Hematopoietic multipotent progenitor cell treated with erythropoietin and hydrocortisone succinate and interleukin-3 and kit ligand, for 4 days (in vitro differentiated cells): ENCODE results near the gene NMNAT2.

ENCODE experiments used
- DNase-seq: peaks from one replicate; pipeline ENCODE4 v3.0.0-alpha.2; 2015

NMNAT2 gene

DNA sequence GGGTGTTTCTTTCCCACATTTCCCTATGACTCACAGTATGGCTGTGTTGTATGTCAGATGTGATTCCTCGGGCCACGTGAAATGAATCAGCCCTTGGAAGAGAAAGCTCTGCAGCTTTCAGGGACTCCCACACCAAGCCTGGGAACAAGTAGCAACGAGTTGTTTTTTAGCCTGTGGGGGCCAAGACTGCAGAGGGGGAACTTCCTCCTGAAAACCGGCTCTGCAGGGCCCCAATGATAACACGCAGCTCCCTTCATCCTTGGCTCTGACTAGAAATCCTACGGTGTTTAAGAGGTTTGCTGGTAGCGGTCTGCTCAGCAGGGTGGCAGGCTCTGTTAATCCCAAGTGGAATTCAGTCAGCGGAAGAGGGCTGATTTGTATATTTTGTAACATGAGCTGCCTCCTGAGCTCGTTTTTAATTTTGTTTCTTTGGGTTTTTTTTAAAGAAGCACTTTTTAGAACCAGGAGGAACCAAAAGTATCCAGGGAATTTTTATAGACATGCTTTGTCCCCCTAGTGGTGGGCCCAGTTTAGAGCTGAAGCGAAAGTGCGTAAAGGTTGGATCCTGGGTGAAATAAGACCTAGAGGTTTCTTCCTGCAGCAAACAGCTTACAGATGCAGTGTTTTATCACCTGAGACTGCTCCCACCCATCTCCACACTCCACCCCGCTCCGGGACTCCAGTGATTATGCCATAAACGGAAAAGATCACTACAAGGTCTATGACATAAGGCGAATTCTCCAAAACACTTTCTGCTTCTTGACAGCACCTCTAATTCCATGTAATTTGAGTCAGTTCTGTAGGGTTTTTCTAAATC, 183.3 kb downstream of the NMNAT2 start:
- DNase-seq: peak; percentile 28

GRCh38 chr1:183233113-183233512, 185.1 kb downstream of the NMNAT2 start:
- DNase-seq: no peak

- DNase-seq: no peak
Observed at GRCh38 chr1:183231545-183231944, 186.6 kb downstream of the NMNAT2 start.

- no peak for DNase-seq
Observed at GRCh38 chr1:183230413-183230812, 187.8 kb downstream of the NMNAT2 start.

DNA sequence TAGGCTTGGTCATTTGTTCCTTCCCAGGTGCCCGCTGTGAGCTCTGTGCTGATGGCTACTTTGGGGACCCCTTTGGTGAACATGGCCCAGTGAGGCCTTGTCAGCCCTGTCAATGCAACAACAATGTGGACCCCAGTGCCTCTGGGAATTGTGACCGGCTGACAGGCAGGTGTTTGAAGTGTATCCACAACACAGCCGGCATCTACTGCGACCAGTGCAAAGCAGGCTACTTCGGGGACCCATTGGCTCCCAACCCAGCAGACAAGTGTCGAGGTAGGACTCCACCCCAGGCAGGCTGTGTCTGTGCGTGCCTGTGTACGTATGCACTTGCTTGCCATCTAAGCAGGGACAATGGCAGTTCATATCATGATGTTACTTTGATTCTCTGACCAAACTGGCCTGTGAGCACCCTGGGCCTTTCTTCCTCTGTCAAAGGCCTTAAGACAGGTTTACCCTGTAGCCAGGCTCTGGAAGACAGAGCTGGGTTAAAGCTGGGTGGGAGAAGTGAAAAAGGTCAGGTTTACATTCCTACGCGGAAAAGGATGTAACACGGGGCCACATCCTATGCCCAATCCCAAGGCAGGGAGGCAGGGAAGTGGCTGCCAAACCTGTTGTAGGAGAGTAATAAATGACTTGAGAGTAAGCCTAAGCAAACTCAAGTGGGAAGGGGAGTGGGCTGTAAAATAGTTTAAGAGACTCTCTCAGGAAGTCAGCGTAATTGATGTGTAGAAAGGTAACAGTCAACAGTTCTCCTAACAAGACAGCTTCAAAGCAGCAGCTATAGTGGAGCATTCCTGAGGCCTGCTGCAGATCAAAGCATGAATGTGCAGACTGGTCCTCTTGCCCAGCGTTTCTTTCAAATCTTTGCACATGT, 189.6 kb downstream of the NMNAT2 start:
- no peak for DNase-seq

DNA sequence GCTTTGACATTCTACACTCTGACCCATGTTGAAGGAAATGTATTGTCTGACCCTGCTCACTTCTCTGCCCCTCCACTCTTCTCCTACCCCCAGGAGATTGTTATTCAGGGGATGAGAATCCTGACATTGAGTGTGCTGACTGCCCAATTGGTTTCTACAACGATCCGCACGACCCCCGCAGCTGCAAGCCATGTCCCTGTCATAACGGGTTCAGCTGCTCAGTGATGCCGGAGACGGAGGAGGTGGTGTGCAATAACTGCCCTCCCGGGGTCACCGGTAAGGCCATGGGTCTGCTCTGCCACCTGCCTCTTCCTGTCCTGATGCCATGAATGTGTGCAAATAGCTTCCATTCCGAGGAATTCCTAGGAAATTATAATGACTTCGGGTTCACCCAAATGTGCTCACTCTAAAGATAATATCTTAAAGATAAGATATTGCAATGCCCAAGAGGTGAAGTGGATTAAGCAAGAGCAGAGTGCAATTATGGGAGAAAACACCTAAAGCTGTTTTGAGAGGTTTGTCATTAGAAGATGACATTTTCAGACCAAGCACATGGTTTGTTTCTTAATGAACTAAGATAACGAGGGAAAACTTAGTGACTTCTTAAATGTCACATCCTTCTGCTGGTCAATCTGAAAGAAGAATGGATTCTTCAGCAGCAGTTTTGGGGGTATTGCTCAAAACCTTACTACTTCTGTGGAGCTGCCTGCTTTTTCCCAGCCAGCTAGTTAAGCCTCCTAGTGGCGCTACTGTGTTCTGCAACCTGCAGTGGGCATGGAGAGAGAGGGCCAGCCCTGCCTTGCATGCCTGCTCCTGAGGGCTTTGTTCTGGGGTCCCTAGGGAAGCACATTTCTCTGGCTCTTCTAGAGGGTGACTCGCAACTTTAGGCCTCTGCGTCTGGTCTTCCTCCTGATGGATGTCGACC, 190.5 kb downstream of the NMNAT2 start:
- peak; percentile 65 for DNase-seq

- DNase-seq: no peak
Observed at GRCh38 chr1:183226963-183227362, 191.2 kb downstream of the NMNAT2 start.

DNA sequence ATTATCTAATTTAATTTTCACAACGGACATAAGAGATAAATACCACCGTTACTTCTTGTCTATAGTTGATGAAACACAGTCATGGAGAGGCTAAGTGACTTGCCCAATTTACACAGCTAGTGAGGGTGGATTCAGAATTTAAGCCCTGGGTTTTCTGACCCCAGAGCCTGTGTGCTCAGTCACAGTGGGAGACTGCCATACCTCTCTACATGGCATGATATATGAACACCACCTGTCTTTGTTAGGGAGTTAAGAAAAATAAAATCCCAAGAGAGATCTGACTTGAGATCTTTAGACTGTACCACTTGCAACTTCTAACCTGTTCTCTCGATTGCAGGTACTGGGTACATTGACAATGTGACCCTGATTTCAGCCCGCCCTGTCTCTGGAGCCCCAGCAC, 191.8 kb downstream of the NMNAT2 start:
- DNase-seq: no peak

DNA sequence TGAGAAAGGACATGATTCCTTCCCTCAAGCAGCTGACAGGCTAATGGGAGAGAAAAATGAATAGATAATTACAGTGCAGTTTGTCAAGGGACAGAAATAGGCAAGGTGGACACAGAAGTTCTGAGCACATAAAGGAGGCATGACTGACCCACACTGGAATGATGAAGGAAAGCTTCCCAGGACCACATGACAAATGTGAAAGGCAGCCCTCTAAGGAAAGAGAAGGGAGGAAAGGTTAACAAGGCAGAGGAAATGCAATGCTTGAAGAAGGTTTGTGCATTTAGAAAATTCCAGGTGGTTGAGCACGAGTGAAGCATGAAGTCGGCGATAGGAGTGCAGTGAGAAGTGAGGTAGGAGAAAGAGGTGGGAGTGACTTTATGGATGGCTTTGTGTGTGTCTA, 194.7 kb downstream of the NMNAT2 start:
- DNase-seq: no peak

DNA sequence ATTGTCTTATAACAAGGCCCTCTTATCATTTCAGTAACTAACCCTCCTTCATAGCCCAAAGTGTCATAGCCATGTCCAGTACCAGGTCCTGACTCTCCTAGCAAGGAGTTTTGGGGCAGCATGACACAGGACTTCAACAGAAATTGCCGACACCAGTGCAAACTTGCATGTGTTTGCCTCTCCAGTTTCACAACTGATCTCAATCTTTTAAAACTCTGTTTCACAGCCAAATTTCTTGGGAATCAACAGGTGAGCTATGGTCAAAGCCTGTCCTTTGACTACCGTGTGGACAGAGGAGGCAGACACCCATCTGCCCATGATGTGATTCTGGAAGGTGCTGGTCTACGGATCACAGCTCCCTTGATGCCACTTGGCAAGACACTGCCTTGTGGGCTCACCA, 195.3 kb downstream of the NMNAT2 start:
- no peak for DNase-seq

- no peak for DNase-seq
Observed at GRCh38 chr1:183219616-183220009, 198.6 kb downstream of the NMNAT2 start.

GRCh38 chr1:183218971-183219615, 199.1 kb downstream of the NMNAT2 start:
- DNase-seq: peak; percentile 21

DNA sequence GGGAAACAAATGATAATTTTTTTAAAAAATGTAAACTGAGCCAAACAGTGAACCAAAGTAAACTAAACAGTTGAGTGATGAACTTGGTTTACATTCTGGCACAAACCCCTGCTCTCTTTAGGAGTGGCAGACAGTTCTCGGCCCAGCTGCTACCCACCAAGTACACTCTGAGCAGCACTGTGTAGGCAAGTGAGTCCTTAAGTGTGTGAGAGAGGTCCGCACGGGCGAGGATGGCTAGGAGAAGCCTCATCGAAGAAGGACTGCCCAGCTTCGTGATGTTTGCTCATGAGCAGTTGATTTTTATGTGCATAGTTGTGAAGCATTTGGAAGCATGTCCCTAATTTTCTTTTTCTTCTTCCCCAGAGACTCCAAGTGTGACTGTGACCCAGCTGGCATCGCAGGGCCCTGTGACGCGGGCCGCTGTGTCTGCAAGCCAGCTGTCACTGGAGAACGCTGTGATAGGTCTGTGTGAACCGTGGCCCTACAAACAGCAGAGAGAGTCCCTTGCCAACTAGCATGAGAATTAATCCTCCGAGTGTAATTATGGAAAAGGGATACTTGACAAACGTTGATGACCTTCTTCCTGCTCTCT, 200.1 kb downstream of the NMNAT2 start:
- no peak for DNase-seq

DNA sequence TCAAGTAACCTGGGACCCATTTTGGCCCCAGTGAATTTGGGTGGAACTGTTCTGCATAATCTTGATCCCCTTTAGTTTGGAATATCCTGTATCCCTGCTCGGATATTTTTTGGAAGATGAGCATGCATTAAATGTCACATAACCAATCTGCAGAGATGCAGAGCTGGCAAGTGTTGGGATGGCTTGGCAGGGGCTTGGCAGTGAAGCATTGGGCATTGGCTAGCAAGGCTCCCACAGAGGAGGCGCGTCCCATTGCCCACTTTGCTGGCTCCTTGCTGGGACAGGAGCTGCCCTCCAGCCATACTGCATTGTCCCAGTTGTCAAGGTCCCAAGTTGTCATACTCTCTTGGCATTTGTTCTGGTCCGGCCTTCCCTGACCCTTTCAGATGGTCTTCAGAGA, 202.2 kb downstream of the NMNAT2 start:
- DNase-seq: no peak

DNA sequence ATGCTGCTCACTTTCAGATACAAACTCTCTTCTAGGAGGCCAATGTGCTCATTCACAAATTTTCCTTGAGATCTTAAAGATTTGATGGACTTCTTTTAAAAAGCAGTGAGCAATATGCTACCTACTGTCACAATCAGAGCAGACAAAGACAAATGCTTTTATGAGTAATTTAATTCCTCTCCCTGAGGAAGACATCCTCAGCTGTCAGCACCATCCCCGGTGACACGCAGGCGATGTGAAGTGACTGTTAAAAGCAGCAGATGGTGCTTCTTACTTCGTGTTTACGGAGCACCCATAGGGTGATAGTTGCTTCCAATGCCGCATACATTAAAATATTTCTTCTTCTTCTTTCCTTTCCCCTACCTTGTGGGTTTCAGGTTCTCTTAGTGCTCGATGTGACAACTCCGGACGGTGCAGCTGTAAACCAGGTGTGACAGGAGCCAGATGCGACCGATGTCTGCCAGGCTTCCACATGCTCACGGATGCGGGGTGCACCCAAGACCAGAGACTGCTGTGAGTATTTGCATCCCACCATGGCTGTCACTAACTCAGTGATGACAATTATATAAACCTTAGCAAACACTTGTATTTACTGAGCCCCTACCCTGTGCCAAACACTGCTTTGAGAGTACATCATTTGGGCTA, 203.0 kb downstream of the NMNAT2 start:
- DNase-seq: no peak

GRCh38 chr1:183214021-183214970, 203.9 kb downstream of the NMNAT2 start:
- no peak for DNase-seq

- DNase-seq: no peak
Observed at GRCh38 chr1:183212870-183213269, 205.3 kb downstream of the NMNAT2 start.

- no peak for DNase-seq
Observed at GRCh38 chr1:183210681-183211080, 207.5 kb downstream of the NMNAT2 start.

- DNase-seq: no peak
Observed at GRCh38 chr1:183209533-183210158, 208.5 kb downstream of the NMNAT2 start.
